HFF-Myc (cell line): ENCODE data around the gene PCDHA2.
"Not testable (repeated sequence)": the region's sequence is repeated elsewhere in the genome, so short reads cannot be mapped to it uniquely, and the experiment has no call there.

ENCODE experiments used
- DNase-seq: peaks from one replicate; pipeline ENCODE4 v3.0.0-alpha.2; 2011; ENCODE audit warnings: low read depth; ENCODE audit errors: extremely low read depth
- H3K4me3 ChIP-seq: replicated peaks from 2 replicates; pipeline ENCODE4 v1.5.1; 2011; ENCODE audit warnings: low read depth, mild to moderate bottlenecking, control low read depth, low read length
- TF ChIP-seq, protein P1 (sequence below): IDR thresholded peaks from 2 replicates; pipeline ENCODE4 v1.5.1; 2012; ENCODE audit warnings: mild to moderate bottlenecking, low read depth, low read length, control low read depth; ENCODE audit errors: missing control alignments

The PCDHA2 gene

DNA sequence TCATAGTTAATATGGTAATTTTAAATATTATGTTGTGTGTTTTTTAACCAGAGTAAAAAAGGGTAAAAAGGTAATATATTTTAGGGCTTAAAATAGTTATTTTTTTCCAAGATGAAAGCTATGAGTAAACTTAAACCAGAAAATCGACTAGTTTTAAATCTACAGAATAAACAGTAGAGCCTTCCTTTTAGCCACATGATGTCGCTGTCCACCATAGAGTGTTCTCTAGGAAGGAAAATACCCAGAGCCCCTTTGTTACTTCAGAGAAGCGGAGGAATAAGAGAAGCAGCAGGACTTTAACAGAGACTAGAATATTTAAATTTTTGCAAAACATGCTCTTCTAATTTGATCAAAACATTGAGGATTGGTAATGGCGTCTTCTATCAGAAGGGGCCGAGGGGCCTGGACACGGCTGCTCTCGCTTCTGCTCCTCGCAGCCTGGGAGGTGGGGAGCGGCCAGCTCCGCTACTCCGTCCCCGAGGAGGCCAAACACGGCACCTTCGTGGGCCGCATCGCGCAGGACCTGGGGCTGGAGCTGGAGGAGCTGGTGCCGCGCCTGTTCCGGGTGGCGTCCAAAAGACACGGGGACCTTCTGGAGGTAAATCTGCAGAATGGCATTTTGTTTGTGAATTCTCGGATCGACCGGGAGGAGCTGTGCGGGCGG, at the start of gene PCDHA2:
Gene PCDHA2, plus strand, starts transcription at position 258 of the 664 bp plus-strand sequence.
- TF ChIP-seq, protein P1, sequence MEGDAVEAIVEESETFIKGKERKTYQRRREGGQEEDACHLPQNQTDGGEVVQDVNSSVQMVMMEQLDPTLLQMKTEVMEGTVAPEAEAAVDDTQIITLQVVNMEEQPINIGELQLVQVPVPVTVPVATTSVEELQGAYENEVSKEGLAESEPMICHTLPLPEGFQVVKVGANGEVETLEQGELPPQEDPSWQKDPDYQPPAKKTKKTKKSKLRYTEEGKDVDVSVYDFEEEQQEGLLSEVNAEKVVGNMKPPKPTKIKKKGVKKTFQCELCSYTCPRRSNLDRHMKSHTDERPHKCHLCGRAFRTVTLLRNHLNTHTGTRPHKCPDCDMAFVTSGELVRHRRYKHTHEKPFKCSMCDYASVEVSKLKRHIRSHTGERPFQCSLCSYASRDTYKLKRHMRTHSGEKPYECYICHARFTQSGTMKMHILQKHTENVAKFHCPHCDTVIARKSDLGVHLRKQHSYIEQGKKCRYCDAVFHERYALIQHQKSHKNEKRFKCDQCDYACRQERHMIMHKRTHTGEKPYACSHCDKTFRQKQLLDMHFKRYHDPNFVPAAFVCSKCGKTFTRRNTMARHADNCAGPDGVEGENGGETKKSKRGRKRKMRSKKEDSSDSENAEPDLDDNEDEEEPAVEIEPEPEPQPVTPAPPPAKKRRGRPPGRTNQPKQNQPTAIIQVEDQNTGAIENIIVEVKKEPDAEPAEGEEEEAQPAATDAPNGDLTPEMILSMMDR, result peak; percentile 16
- no peak within 1 kb of the TSS for H3K4me3 ChIP-seq
- DNase-seq, result no peak

- H3K4me3 ChIP-seq, result no peak overlapping the region
- TF ChIP-seq, protein P1, result no peak
- DNase-seq, result no peak
Measured at GRCh38 chr5:140753561-140753960, 41.1 kb upstream of the PCDHA2 start.

GRCh38 chr5:140764177-140764973, 30.3 kb upstream of the PCDHA2 start:
- no peak for DNase-seq
- H3K4me3 ChIP-seq, result no peak overlapping the region
- TF ChIP-seq, protein P1, result no peak

DNA sequence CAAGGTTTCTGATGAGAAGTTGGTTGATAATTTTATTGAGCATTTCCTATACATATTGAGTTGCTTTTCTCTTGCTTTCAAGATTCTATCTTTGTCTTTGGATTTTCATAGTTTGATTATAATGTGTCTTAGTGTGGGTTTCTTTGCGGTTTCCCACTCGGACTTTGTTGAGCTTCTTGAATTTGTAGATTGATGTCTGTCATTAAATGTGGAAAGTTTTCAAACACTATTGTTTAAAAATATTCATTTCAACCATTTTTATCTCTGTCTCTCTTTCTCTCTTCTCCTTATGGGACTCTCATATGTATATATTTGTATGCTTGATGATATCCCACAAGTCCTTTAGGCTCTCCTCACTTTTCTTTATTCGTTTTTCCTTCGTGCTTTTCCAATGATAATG, 27.2 kb upstream of the PCDHA2 start:
- DNase-seq, result no peak
- TF ChIP-seq, protein P1, result no peak
- H3K4me3 ChIP-seq, result no peak overlapping the region

DNA sequence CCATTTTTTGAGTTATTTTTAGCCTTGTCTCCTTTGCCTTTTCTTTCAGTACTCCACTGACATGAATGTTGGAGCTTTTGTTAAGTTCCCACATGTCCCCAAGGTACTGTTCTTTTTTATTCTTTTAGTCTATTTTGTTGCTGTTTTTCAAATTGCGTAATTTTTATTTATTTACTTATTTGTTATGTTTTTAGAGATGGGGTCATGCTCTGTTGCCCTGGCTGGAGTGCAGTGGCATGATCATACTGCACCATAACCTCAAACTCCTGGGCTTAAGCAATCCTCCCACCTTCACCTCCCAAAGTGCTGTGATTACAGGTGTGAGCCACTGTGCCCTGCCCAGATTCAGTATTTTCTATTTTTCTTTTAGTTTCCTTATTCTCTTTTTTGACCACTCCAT, 14.1 kb upstream of the PCDHA2 start:
- no peak overlapping the region for H3K4me3 ChIP-seq
- DNase-seq, result no peak
- TF ChIP-seq, protein P1, result no peak

GRCh38 chr5:140785905-140786686, 8.6 kb upstream of the PCDHA2 start, which contains the start of gene PCDHA1:
PCDHA1 (plus strand) TSS chr5:140786140.
- TF ChIP-seq, protein P1, result peak; percentile 4
- DNase-seq, result no peak
- no peak within 1 kb of the TSS for H3K4me3 ChIP-seq

DNA sequence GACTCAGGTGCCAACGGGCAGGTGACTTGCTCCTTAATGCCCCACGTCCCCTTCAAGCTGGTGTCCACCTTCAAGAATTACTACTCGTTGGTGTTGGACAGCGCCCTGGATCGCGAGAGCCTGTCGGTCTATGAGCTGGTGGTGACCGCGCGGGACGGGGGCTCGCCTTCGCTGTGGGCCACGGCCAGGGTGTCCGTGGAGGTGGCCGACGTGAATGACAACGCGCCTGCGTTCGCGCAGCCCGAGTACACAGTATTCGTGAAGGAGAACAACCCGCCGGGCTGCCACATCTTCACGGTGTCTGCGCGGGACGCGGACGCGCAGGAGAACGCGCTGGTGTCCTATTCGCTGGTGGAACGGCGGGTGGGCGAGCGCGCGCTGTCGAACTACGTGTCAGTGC, 7.2 kb upstream of the PCDHA2 start:
- not testable (repeated sequence) for DNase-seq

GRCh38 chr5:140787849-140788504, 6.7 kb upstream of the PCDHA2 start:
- DNase-seq, H3K4me3 ChIP-seq: not testable (repeated sequence)

More for the DNA sequence above, 7.2 kb upstream of the PCDHA2 start:
- H3K4me3 ChIP-seq, result not testable (repeated sequence)
